GM19025 (cell line): ENCODE data around the gene PIK3R6.

Experiments
- ATAC-seq: cut with Tn5 transposase; IDR thresholded peaks from one replicate; pipeline ENCODE4 v1.9.1; 2021; ENCODE audit warnings: mild to moderate bottlenecking, low read depth, moderate library complexity; ENCODE audit not compliant: unreplicated experiment

The PIK3R6 gene, protein sequence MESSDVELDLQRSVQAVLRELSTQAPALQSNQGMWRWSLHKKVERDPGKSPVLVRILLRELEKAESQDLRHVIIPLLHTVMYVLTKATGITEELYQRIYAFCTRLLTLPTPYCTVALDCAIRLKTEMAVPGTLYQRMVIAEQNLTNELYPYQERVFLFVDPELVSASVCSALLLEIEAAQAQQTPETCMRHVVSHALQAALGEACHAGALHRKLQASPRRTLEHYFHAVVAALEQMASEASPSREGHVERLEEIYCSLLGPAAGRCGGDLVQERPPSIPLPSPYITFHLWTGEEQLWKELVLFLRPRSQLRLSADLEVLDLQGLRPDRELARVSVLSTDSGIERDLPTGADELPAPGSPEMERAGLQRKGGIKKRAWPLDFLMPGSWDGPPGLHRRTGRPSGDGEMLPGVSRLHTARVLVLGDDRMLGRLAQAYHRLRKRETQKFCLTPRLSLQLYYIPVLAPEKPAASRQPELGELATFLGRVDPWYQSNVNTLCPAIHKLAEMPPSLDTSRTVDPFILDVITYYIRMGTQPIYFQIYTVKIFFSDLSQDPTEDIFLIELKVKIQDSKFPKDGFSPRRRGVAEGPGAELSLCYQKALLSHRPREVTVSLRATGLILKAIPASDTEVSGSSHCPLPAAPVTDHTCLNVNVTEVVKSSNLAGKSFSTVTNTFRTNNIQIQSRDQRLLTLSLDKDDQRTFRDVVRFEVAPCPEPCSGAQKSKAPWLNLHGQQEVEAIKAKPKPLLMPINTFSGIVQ

GRCh38 chr17:8867361-8867981, at the start of gene PIK3R6:
TSS of gene PIK3R6 (minus strand) at chr17:8867674. CDS start at chr17:8849794, 17,880 bp downstream.
- ATAC-seq = no peak

DNA sequence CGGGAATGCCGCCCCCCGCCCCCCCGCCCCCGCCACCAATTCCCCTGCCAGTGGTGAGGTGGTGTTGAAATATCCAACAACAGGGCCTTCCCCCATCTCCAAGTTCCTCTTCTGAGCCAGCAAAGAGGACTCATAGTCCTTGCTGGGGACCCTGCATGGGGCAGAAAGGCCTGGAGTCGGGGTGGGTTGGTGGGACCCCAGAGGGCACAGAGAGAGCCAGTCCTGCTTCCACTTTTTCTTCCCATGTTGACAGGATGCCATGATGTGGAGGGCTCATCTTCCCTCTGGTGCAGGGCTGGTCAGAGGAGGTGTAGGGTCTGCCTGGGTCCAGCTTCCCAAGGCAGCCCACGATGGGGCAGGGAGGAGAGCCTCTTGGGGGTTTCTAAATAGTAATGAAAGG, 49.0 kb upstream of the PIK3R6 start:
- ATAC-seq = no peak

GRCh38 chr17:8914554-8914953, 47.1 kb upstream of the PIK3R6 start:
- ATAC-seq = no peak

DNA sequence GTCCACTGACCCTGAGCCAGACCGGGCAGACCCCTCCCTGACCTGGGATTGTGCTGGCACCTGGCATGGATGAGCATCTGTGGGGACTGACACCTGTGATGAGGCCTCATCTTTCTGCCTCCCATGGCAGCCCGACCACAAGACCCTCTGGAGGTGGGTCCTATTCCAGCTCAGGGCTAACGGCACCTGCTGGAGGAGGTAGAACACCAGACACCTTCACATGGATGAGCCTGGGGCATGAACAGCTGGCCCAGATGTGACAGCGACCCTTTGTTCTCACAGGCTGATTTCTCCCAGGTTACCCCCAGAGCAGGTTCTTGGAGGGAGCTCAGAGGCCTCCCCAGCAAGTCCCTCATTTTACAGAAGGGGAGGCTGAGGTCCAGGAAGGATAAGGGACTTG, 46.4 kb upstream of the PIK3R6 start:
- no peak for ATAC-seq

DNA sequence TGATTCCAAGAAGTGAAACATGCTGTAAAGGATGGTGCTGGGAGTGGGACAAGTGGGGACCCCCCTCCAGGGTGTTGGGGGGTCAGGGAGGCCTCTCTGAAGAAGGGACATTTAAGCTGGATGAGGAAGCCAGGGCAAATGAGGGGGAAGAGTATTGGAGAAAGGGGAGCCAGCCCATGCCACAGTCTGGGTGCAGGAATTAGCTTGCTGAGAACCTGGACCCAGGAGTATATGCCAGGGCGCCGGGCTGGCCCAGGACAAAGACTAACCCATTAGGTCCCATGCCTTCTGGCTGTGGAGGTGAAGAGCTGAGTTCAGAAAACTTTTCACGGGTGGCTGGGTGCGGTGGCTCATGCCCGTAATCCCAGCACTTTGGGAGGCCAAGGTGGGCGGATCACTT, 45.6 kb upstream of the PIK3R6 start:
- no peak for ATAC-seq

DNA sequence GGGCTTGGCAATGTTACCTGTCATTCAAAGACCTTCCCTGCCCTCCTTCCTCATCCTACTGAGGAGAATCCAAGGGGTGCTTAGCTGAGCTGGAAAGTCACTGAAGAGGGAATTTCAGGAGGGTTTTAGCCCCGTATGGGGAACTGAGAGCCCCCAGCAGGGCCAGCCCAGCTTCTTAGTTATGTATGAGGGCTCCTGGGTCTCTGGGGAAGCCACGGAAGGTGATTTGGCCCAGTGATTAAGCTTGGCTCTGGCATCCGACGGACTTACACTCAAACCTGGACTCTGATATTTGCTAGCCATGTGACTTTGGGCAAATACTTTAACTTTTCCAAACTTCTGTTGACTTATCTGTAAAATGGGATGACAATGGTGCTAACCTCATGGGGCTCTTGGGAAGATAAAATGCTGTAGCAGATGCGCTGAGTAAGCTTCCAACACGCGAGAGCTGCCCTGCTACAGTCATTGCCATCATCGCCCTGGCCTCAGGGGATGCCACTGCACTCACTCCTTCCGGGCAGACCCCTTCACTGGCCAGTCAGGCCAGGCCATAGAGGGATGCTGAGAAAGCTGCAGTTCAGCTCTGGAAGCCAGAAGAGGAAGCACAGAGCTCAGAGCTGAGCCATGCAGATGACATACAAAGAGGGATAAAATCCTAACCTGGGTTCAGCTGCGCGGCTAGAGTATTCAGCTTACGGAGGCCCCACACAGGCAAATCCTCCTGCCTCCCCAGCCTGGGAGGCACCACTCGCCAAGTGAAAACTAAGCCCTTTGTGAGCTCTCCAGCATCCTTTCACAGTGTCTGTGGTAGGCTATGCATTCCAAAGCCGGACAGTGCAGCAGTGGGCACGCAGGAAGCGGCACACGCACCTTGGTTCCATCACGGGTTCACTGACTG, 44.9 kb upstream of the PIK3R6 start:
- ATAC-seq = no peak

DNA sequence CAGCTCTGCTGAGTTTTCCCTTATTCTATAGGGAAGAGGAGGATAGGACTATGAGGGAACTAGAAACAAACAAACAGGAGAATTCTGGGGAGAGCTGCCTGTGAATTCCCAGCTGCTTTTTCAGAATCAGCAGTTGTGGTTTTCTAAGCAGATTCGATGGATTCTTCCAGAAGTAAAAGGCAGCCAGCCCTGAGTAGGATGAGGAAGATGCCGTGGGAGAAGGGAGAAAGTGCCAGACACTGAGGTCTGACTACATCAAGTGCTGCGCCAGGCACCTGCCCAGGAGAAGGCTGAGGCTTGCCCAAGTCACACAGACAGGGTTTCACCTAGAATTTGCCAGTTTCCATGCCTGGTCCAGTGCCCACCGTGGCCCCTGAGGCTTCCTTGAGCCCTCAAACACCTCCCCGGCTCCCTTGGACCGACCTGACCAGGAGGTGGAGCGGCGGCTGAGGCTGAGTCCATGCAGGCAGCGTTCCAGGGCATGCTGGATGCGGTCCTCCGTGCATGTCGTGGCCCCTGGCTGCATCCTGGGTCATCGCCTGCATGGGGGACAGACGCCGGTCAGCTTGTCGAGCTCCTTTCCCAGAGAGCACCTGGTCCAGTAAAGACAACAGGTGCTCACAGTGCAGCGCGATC, 43.6 kb upstream of the PIK3R6 start:
- ATAC-seq = no peak

- ATAC-seq = no peak
Observed at GRCh38 chr17:8909586-8910270, 42.3 kb upstream of the PIK3R6 start.

DNA sequence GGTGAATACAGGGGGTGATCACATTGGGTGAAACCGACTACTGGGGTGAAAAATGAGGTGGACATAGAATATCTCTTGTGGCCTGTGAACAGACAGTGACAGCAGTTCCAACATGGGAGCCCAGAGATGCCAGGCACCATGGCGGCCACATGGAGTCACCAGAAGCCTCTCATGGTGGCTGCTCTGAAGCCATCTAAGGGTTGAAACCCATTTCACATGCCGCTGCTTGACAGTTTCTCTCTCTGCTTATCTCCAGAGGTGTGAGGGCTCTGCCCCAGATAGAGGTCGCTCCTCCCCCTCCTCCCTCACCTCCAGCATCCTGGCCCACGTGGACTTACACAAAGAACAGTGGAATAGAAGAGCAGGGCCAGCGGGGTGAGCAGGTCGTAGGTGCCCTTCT, 37.9 kb upstream of the PIK3R6 start:
- no peak for ATAC-seq

- no peak for ATAC-seq
Observed at GRCh38 chr17:8904686-8905085, 37.2 kb upstream of the PIK3R6 start.

DNA sequence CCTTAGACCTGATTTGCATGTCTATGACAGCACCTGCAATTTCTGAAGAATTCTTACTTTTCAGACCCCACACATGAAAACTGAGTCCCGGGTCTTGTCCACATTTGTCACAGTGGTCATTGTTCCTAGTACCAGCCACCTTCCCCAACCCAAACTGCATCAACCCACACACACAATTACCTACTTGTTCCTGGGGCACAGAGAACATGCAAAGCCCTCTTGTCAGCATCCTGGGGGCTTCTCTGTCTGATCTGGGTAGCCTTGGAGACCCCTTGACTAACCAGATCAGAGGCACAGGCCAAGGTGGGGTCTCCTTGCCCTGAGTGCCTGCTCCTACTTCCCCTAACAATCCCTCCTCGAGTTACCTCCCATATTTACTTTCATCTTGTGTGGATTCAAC, 36.7 kb upstream of the PIK3R6 start:
- no peak for ATAC-seq

- peak; percentile 44 for ATAC-seq
Observed at GRCh38 chr17:8900626-8901585, 33.4 kb upstream of the PIK3R6 start.

DNA sequence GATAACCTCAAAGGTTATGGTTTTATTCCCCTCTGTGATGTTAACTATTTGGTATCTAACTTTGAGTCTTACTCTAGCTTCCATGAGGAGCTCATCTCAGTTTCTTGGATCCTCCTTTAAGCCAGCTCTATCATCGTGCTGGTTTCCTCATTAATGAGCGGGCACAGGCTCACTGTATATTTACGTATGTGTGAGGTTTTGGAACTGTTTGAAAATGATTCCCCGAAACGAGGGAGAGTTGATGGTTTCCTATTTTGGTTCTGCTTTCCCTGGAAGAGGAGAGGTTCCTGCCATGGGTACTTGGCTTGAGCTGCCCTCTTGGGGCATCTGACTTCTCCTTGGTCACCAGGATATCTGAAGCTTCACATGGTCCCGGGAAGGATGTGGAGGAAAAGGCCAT, 32.7 kb upstream of the PIK3R6 start:
- no peak for ATAC-seq

DNA sequence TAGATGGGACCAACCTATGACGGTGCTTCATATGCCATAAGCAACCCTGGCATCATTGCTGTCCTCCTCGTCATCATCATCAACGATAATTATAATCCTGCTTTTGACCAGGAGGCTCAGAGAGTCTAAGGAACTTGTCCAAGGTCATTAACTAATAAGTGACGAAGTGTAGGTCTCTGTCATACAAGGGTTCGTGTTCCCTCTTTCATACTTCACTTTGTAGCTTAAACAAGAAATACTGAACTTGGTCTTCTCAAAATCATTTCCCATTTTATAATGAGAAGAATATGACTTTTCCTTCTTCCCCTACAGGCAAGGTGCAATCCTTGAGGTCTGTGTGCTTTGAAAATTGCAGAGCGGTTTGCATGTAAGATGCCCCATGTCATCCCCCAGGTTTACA, 31.2 kb upstream of the PIK3R6 start:
- no peak for ATAC-seq

- no peak for ATAC-seq
Observed at GRCh38 chr17:8898126-8898525, 30.7 kb upstream of the PIK3R6 start.

- no peak for ATAC-seq
Observed at GRCh38 chr17:8896641-8897635, 29.5 kb upstream of the PIK3R6 start.

DNA sequence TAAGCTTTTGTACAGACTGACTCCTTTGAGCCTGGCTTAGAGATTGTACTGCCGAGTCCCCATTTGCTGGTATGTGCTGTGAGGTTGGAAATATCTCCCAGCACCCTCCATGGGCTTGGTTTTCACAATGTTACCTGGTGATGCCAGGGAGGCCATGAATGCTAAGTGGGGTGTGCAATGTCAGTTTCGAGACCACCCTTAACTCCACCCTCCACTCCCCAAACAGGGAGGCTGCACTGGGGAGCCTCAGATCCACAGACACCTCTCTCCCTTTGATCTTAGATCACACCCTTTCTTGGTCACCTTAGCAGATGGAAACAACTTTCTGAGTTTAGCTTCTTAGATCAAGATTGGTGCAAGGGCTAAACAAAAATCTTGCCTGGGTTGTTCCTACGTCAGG, 28.6 kb upstream of the PIK3R6 start:
- ATAC-seq = no peak
